Peyer's patch (tissue), 4 donors: ENCODE measurements around the gene ZNFX1. TPM values are rescaled to one million over a fixed set of nuclear protein-coding genes. Genes with fewer than 3 reads are reported as not detected.

Experiments used
- DNase-seq, 3 donors: peaks; one replicate each; pipeline ENCODE4 v3.0.0-alpha.2; 2017 to 2019
- H3K27ac ChIP-seq, 4 donors: fragments of 200-600 bp; sonication (generic); one replicate each; pipeline ENCODE4 v1.5.1; 2016 to 2019
- H3K27me3 ChIP-seq, 2 donors: fragments of 200-600 bp; sonication (generic); one replicate each; pipeline ENCODE4 v1.5.1; 2019
- H3K36me3 ChIP-seq, 3 donors: fragments of 200-600 bp; sonication (generic); one replicate each; pipeline ENCODE4 v1.5.1; 2016 to 2019
- H3K4me1 ChIP-seq, 4 donors: fragments of 200-600 bp; sonication (generic); one replicate each; pipeline ENCODE4 v1.5.1; 2016 to 2019
- H3K4me3 ChIP-seq, 4 donors: fragments of 200-600 bp; sonication (generic); 1 replicate in 3 of 4; 2 replicates in 1 of 4; pipeline ENCODE4 v1.5.1; 2016 to 2019; ENCODE audit warnings: mild to moderate bottlenecking in 1 of 4
- H3K9me3 ChIP-seq, 4 donors: fragments of 200-600 bp; sonication (generic); one replicate each; pipeline ENCODE4 v1.5.1; 2016 to 2019; ENCODE audit warnings: mild to moderate bottlenecking in 1 of 4
- CTCF ChIP-seq, 6 experiments: fragments of 450-650 bp in 4 of 6; fragments of 200-600 bp in 2 of 6; sonication (generic) in 1 of 6; IDR thresholded peaks; one replicate each; pipeline ENCODE4 v1.5.1; 2017 to 2019; ENCODE audit warnings: antibody characterized with exemption in 6 of 6, mild to moderate bottlenecking in 3 of 6, moderate library complexity in 1 of 6
- POLR2A ChIP-seq, 2 donors: fragments of 450-650 bp; IDR thresholded peaks; one replicate each; pipeline ENCODE4 v1.5.1; 2017; ENCODE audit warnings: antibody characterized with exemption in 2 of 2, mild to moderate bottlenecking in 2 of 2, moderate library complexity in 2 of 2
- total RNA-seq, 4 donors: library from RNA; depleted of rRNA; stranded (reverse); fragments of >200 nt; gene quantifications; one replicate each; pipeline ENCODE4 v1.1.0, GENCODE V29; 2016

ZNFX1 gene
- total RNA-seq, 4 donors from 2014 or later: 33.4 to 40.3 (median 36.4) TPM

GRCh38 chr20:49313283-49313682, 35.4 kb upstream of the ZNFX1 start:
- no peaks in the 10 kb centered on the region for H3K9me3 ChIP-seq
- H3K36me3 ChIP-seq: no peaks in the 10 kb centered on the region
- H3K27ac ChIP-seq: no peak overlapping the region
- peaks cover 0 to 2% (median under 1%) of the 10 kb centered on the region in 4 donors for H3K4me1 ChIP-seq
- peaks cover 0 to 6% of the 10 kb centered on the region in 2 donors for H3K27me3 ChIP-seq
- no peak for DNase-seq
- TF ChIP-seq CTCF (IDR thresholded peaks at IDR 0.05) (no peak), POLR2A (IDR thresholded peaks at IDR 0.05) (no peak)
- no peak overlapping the region for H3K4me3 ChIP-seq

- DNase-seq: no peak
- Histone ChIP-seq H3K4me1 (no peaks in the 10 kb centered on the region), H3K9me3 (no peaks in the 10 kb centered on the region), H3K4me3 (no peak overlapping the region), H3K27ac (no peak overlapping the region), H3K27me3 (no peaks in the 10 kb centered on the region), H3K36me3 (no peaks in the 10 kb centered on the region)
- TF ChIP-seq POLR2A (IDR thresholded peaks at IDR 0.05): no peak
- no peak for TF ChIP-seq CTCF (IDR thresholded peaks at IDR 0.05)
Measured at GRCh38 chr20:49312661-49313060, 34.8 kb upstream of the ZNFX1 start.

- DNase-seq: no peak
- TF ChIP-seq CTCF (IDR thresholded peaks at IDR 0.05): no peak
- TF ChIP-seq POLR2A (IDR thresholded peaks at IDR 0.05): no peak
- Histone ChIP-seq H3K4me1 (no peaks in the 10 kb centered on the region), H3K27ac (no peak overlapping the region), H3K4me3 (no peak overlapping the region), H3K9me3 (no peaks in the 10 kb centered on the region), H3K36me3 (no peaks in the 10 kb centered on the region), H3K27me3 (no peaks in the 10 kb centered on the region)
Measured at GRCh38 chr20:49310705-49311104, 32.8 kb upstream of the ZNFX1 start.

GRCh38 chr20:49308875-49309274, 31.0 kb upstream of the ZNFX1 start:
- Histone ChIP-seq H3K4me3 (no peak overlapping the region), H3K4me1 (no peaks in the 10 kb centered on the region), H3K36me3 (no peaks in the 10 kb centered on the region), H3K27me3 (no peaks in the 10 kb centered on the region), H3K9me3 (no peaks in the 10 kb centered on the region), H3K27ac (no peak overlapping the region)
- no peak for TF ChIP-seq POLR2A (IDR thresholded peaks at IDR 0.05)
- TF ChIP-seq CTCF (IDR thresholded peaks at IDR 0.05): no peak
- no peak for DNase-seq

GRCh38 chr20:49306903-49307620, 29.2 kb upstream of the ZNFX1 start:
- Histone ChIP-seq H3K36me3 (no peaks in the 10 kb centered on the region), H3K9me3 (no peaks in the 10 kb centered on the region), H3K27ac (no peak overlapping the region), H3K4me1 (peaks cover 0 to 4% (median 0%) of the 10 kb centered on the region in 4 donors), H3K4me3 (no peak overlapping the region), H3K27me3 (no peaks in the 10 kb centered on the region)
- TF ChIP-seq CTCF (IDR thresholded peaks at IDR 0.05) (no peak), POLR2A (IDR thresholded peaks at IDR 0.05) (no peak)
- DNase-seq: peak in 2 of 3 donors; percentile 50 to 57
